Measurements from ENCODE around the gene TRAF7. TPM values are rescaled to one million over a fixed set of nuclear protein-coding genes. Genes with fewer than 3 reads are reported as not detected.

TRAF7 gene
- total RNA-seq, 2 donors from 2014 or later: 22.7 to 29.3 TPM

DNA sequence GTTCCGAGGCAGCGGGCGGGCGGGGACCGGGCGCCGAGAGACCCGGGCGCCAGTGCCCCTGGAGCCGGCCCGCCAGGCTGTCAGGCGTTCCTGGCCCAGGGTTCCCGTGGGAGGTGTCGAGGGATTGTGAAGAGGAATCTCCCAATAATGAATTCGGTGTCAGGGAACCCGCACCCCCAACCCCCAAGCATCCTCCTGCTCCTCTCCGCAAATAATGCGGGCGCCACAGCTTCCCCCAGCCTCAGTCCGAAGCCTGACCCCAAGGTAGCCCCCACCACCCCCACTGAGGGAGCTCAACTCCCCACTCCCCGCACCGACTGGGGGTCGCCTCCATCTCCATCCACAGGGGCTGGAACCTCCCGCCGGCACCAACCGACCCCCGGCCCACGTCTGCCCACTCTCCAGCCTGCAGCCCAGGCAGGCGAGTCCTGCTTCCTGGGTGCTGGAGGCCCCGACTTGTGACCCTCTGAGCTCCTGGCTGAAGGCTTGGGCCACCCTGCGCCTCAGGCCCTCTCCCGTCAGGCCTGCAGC is 41.5 kb downstream of the TRAF7 start:
- intact Hi-C loops (cut with DNase I): no loop called here
- Histone ChIP-seq H3K9me3 (no peaks in the 10 kb centered on the region), H3K27me3 (no peaks in the 10 kb centered on the region), H3K36me3 (replicated peaks in 1 of 2; ENCODE audit: insufficient read depth in 1 of 2, low read depth in 2 of 2) (no peaks in the 10 kb centered on the region), H3K4me3 (no peak overlapping the region), H3K27ac (no peak overlapping the region), H3K4me1 (peaks cover 13% of the 10 kb centered on the region)
- 41 to 65% methylated on average over 8 to 25 of the region's 32 CpGs for WGBS, 2 donors
- ATAC-seq (peak; percentile 2), DNase-seq (no peak)
- TF ChIP-seq POLR2A (IDR thresholded peaks at IDR 0.05) (no peak), CTCF (IDR thresholded peaks at IDR 0.05) (no peak)

GRCh38 chr16:2197765-2198164 is 42.2 kb downstream of the TRAF7 start:
- Histone ChIP-seq H3K4me1 (peaks cover 13% of the 10 kb centered on the region), H3K27me3 (no peaks in the 10 kb centered on the region), H3K27ac (no peak overlapping the region), H3K4me3 (no peak overlapping the region), H3K9me3 (no peaks in the 10 kb centered on the region), H3K36me3 (replicated peaks in 1 of 2; ENCODE audit: insufficient read depth in 1 of 2, low read depth in 2 of 2) (no peaks in the 10 kb centered on the region)
- no peak for DNase-seq
- no peak for TF ChIP-seq CTCF (IDR thresholded peaks at IDR 0.05)
- no peak for TF ChIP-seq POLR2A (IDR thresholded peaks at IDR 0.05)
- no peak for ATAC-seq
- intact Hi-C loops (cut with DNase I): no loop called here
- WGBS, 2 donors: 76 to 77% methylated on average over 6 of the region's 6 CpGs

DNA sequence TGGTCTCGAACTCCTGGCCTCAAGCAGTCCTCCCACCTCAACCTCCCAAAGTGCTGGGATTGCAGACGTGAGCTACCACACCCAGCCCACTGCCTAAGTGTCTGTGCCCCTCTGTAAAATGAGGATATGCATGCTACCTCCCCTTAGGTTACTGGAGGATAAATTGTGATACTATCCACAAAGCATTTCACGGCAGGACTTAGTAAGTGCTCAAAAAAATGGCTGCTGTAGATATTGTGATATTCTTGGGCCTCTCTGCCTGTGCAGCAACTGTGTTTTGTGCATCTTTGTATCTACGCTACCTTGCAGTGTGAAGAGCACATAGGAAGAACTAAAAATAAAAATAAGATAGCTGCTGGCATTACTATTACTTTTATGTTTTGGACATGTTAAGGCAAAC is 42.7 kb downstream of the TRAF7 start:
- no peaks in the 10 kb centered on the region for H3K27me3 ChIP-seq

DNA sequence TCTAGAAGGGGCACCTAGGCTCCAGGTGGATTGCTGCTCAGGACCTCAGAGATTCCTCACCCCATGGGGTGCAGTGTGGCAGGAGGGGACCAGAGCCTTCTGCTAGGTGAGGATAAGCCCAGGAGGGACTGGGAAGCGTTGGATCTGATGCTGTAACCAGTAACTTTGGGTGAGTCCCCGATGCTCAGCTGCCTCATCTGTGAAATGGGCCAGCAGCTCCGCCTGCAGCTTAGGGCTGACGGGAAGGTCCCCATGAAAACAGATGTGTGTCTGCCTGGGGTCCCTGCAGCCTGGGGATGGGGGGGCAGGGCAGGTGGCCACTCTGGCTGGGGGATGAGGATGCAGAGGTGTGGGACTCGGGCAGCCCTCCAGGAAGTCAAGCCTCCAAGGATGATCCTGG is 43.5 kb downstream of the TRAF7 start:
- WGBS, 2 donors: 72 to 81% methylated on average over 3 to 5 of the region's 5 CpGs
- intact Hi-C loops (cut with DNase I): no loop called here
- TF ChIP-seq POLR2A (IDR thresholded peaks at IDR 0.05): no peak

More for the DNA sequence above, 42.7 kb downstream of the TRAF7 start:
- Histone ChIP-seq H3K27ac (no peak overlapping the region), H3K4me1 (peaks cover 13% of the 10 kb centered on the region), H3K4me3 (no peak overlapping the region), H3K36me3 (replicated peaks in 1 of 2; ENCODE audit: insufficient read depth in 1 of 2, low read depth in 2 of 2) (no peaks in the 10 kb centered on the region), H3K9me3 (no peaks in the 10 kb centered on the region)
- TF ChIP-seq POLR2A (IDR thresholded peaks at IDR 0.05) (no peak), CTCF (IDR thresholded peaks at IDR 0.05) (no peak)
- intact Hi-C loops (cut with DNase I): no loop called here
- no peak for ATAC-seq
- 62 to 64% methylated on average over 4 of the region's 4 CpGs for WGBS, 2 donors
- no peak for DNase-seq

DNA sequence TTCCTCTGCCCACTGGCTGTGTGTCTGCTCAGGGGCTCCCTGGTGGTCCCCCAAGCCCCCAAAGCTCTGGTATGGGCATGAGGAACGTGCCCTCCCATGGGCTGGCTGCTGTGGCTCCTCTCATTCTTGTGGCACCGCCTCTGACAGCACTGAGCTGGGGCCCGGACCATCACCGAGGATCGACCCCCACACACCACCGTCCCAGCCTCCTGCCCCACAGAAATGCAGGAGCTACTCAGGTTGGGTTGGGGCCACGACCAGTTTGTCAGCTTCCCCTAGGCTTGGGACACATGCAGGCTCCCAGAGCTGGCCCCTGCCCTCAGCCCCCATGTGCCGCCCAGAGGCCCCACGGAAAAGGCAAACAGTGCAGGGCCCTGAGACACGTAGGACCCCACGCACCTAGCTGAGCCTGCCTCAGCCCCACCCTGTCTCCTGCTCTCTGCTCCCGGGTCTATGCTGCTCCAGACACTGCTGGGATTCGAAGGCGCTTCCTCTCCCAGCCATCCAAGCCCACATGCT is 44.1 kb downstream of the TRAF7 start:
- Histone ChIP-seq H3K9me3 (no peaks in the 10 kb centered on the region), H3K27ac (no peak overlapping the region), H3K4me3 (no peak overlapping the region), H3K27me3 (no peaks in the 10 kb centered on the region), H3K36me3 (replicated peaks in 1 of 2; ENCODE audit: insufficient read depth in 1 of 2, low read depth in 2 of 2) (no peaks in the 10 kb centered on the region), H3K4me1 (peaks cover 17% of the 10 kb centered on the region)
- intact Hi-C loops (cut with DNase I): no loop called here
- no peak for DNase-seq
- WGBS, 2 donors: 73 to 85% methylated on average over 6 to 14 of the region's 14 CpGs
- TF ChIP-seq CTCF (IDR thresholded peaks at IDR 0.05) (no peak), POLR2A (IDR thresholded peaks at IDR 0.05) (no peak)
- ATAC-seq: no peak

More for the DNA sequence above, 43.5 kb downstream of the TRAF7 start:
- Histone ChIP-seq H3K36me3 (replicated peaks in 1 of 2; ENCODE audit: insufficient read depth in 1 of 2, low read depth in 2 of 2) (no peaks in the 10 kb centered on the region), H3K27me3 (no peaks in the 10 kb centered on the region), H3K9me3 (no peaks in the 10 kb centered on the region), H3K4me1 (peaks cover 13% of the 10 kb centered on the region), H3K4me3 (no peak overlapping the region), H3K27ac (no peak overlapping the region)
- ATAC-seq (no peak), DNase-seq (no peak)

Measured in body of pancreas (tissue), 4 donors.